Subcutaneous abdominal adipose tissue (tissue), 5 donors: Measurements from ENCODE around the gene ZBTB49.
A peak's percentile ranks its signal among the peaks of the same experiment; 100 is the strongest.

ENCODE experiments used
- H3K27ac ChIP-seq: one replicate; pipeline ENCODE4 v1.7.0; 2013; ENCODE audit warnings: low read depth, mild to moderate bottlenecking, inconsistent platforms, low read length, moderate library complexity
- H3K27me3 ChIP-seq, 5 donors: one replicate each; pipeline ENCODE4 v1.7.0; 2013; ENCODE audit warnings: low read length in 5 of 5, inconsistent platforms in 1 of 5; ENCODE audit not compliant: control insufficient read depth in 5 of 5, insufficient read depth in 4 of 5
- H3K36me3 ChIP-seq, 5 donors: one replicate each; pipeline ENCODE4 v1.7.0; 2013; ENCODE audit warnings: low read length in 5 of 5; ENCODE audit not compliant: control insufficient read depth in 5 of 5, insufficient read depth in 5 of 5
- H3K4me1 ChIP-seq, 5 donors: one replicate each; pipeline ENCODE4 v1.7.0; 2013; ENCODE audit warnings: low read length in 5 of 5, mild to moderate bottlenecking in 3 of 5, moderate library complexity in 1 of 5; ENCODE audit not compliant: control insufficient read depth in 5 of 5, insufficient read depth in 5 of 5
- H3K4me3 ChIP-seq, 5 donors: one replicate each; pipeline ENCODE4 v1.7.0; 2013; ENCODE audit warnings: low read length in 5 of 5, low read depth in 1 of 5
- H3K9ac ChIP-seq, 5 donors: one replicate each; pipeline ENCODE4 v1.7.0; 2013; ENCODE audit warnings: low read length in 5 of 5, mild to moderate bottlenecking in 4 of 5, moderate library complexity in 3 of 5
- H3K9me3 ChIP-seq, 5 donors: one replicate each; pipeline ENCODE4 v1.7.0; 2013; ENCODE audit warnings: low read length in 5 of 5; ENCODE audit not compliant: control insufficient read depth in 5 of 5
- donor health status: healthy.
- donor health status: healthy.
- donor health status: healthy.
- donor health status: healthy.
- donor health status: healthy.

ZBTB49 gene

DNA sequence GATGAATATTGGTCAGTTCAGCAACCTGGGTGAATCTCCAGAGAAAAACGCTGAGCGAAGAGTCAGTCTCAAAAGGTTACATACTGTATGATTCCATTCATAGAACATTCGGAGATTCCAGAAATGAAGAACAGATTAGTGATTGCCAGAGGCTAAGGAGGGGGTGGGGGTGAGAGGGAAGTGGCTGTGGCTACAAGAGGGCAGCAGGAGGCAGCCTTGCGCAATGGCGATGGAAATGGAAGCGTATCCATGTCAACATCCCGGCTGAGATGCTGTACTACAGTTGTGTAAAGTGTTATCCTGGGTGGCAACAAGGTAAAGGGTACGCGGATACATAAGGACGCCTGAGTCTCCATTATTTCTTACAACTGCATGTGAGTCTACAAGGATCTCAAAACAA lies 18.1 kb upstream of the ZBTB49 start:
- Histone ChIP-seq H3K4me1 (no peaks in the 10 kb centered on the region), H3K27me3 (no peaks in the 10 kb centered on the region), H3K27ac (no peak overlapping the region), H3K36me3 (peaks cover 10 to 77% (median 62%) of the 10 kb centered on the region in 5 donors), H3K4me3 (no peak overlapping the region), H3K9me3 (no peaks in the 10 kb centered on the region), H3K9ac (no peak overlapping the region)

DNA sequence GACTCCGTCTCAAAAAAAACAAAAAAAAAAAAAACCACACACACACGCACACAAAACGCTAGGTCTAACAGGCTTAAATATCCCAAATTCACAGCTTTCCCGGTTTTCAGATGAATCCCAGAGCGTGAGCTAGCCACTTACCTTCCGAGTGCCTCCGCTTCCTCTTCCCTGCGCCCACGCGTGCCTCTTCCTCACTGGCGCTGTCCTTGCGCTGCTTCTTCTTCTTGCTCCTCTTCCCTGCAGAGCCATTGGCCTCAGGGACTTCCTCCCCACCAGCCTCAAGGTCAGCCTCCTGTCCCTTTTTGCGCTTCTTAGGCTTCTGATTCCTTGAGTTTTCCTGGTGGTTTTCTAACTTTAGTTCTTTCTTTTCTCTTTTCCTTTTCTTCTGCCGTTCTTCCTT lies 15.8 kb upstream of the ZBTB49 start:
- Histone ChIP-seq H3K27ac (no peak overlapping the region), H3K4me3 (no peak overlapping the region), H3K27me3 (no peaks in the 10 kb centered on the region), H3K4me1 (no peaks in the 10 kb centered on the region), H3K36me3 (peaks cover 15 to 84% (median 65%) of the 10 kb centered on the region in 5 donors), H3K9ac (no peak overlapping the region), H3K9me3 (no peaks in the 10 kb centered on the region)

DNA sequence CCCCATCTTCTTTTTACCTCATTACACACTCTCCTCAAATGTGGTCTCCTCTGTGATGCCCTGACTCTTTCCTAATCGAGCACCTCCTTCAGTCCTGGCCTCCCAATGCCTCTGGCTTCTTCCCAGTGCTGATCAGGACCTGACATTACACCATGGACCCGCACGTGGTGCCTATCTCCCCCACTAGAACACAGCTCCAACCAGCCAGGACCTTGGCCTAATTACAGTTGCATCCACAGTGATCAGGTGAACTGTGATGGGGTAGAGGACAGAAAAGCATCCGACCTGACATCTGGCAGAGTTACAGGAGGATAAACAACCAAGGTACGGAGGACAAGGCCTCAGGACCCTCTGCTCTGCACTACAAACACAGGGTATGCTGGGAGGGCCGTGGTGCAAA lies 12.5 kb upstream of the ZBTB49 start:
- Histone ChIP-seq H3K36me3 (peaks cover 32 to 86% (median 64%) of the 10 kb centered on the region in 5 donors), H3K27ac (no peak overlapping the region), H3K9ac (no peak overlapping the region), H3K27me3 (no peaks in the 10 kb centered on the region), H3K4me1 (no peaks in the 10 kb centered on the region), H3K9me3 (no peaks in the 10 kb centered on the region), H3K4me3 (no peak overlapping the region)

DNA sequence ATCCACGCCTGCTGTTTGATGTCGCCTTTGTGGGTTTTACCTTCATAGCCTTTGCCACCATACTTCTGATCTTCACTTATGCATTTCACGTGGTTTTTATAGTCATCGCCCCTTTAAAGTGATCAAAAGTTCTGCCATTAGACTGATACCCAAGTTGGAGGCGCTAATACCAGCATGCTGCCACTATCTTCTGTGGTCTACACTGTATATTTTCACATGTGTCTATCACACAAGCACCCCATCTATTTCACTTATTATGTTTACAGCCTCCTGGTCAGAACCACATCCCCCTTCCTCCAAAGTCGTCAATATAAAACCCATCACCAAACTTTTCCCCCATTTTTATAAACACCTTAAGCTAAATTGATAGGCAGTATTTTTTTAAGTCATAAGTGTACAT lies 8.3 kb upstream of the ZBTB49 start:
- Histone ChIP-seq H3K9me3 (no peaks in the 10 kb centered on the region), H3K4me3 (no peak overlapping the region), H3K27ac (no peak overlapping the region), H3K27me3 (no peaks in the 10 kb centered on the region), H3K9ac (no peak overlapping the region), H3K4me1 (peaks cover 0 to 2% (median 0%) of the 10 kb centered on the region in 5 donors), H3K36me3 (peaks cover 38 to 86% (median 52%) of the 10 kb centered on the region in 5 donors)

DNA sequence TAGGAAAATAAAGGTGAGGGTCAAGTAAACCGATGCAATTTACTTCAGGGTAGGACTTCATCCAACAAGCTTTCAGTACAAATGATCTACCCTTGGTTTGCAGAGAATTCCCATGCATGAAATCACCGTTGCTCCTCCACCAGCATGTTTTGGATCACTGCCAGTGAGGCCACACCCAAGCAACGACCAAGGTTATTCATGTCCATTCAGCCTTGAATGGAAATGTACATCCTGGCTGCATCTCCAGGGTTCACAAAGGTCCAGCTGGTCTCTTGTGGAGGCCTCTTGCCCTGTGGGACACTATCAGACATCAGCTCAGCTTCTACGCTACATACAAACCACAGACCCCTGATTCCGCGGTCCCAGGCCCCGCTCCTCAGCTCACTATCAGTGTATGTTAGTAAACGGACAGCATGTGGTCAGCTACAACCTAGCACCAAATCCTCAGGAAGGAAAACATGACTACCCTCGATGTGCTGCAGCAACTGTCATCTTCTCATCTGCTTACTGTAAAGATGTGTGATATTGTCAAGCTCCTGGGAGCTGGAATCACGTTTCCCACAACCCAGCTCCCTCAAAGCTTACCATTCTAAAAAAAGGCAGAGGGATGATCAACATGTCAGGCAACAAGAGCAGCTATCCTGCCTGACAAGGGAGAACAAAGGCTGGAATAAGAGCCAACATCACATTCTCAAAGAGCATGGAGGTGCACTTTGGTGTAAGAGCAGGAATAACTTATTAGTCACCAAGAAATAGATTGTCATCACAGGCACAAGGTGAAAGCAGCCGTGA lies 5.0 kb upstream of the ZBTB49 start:
- no peaks in the 10 kb centered on the region for H3K27me3 ChIP-seq
- H3K27ac ChIP-seq: no peak overlapping the region
- H3K9ac ChIP-seq: no peak overlapping the region
- no peak overlapping the region for H3K4me3 ChIP-seq
- H3K4me1 ChIP-seq: peaks cover 3 to 15% (median 13%) of the 10 kb centered on the region in 5 donors
- peaks cover 22 to 57% (median 38%) of the 10 kb centered on the region in 5 donors for H3K36me3 ChIP-seq
- no peaks in the 10 kb centered on the region for H3K9me3 ChIP-seq

GRCh38 chr4:4288098-4288497 lies 2.0 kb upstream of the ZBTB49 start:
- no peaks in the 10 kb centered on the region for H3K9me3 ChIP-seq
- H3K4me1 ChIP-seq: peaks cover 6 to 27% (median 24%) of the 10 kb centered on the region in 5 donors
- no peak overlapping the region for H3K4me3 ChIP-seq

GRCh38 chr4:4289055-4289454 lies 996 bp upstream of the ZBTB49 start:
- H3K4me3 ChIP-seq: peak overlapping the region; percentile 91 to 98 (median 95)
- no peaks in the 10 kb centered on the region for H3K27me3 ChIP-seq
- peaks cover 11 to 23% (median 13%) of the 10 kb centered on the region in 5 donors for H3K36me3 ChIP-seq
- H3K27ac ChIP-seq: no peak overlapping the region
- H3K4me1 ChIP-seq: peaks cover 6 to 27% (median 24%) of the 10 kb centered on the region in 5 donors
- no peaks in the 10 kb centered on the region for H3K9me3 ChIP-seq
- H3K9ac ChIP-seq: peak overlapping the region in 4 of 5 donors; percentile 57 to 94 (median 80)

More at GRCh38 chr4:4288098-4288497, 2.0 kb upstream of the ZBTB49 start:
- no peaks in the 10 kb centered on the region for H3K27me3 ChIP-seq
- no peak overlapping the region for H3K9ac ChIP-seq
- peaks cover 11 to 28% (median 16%) of the 10 kb centered on the region in 5 donors for H3K36me3 ChIP-seq
- no peak overlapping the region for H3K27ac ChIP-seq

- no peaks in the 10 kb centered on the region for H3K27me3 ChIP-seq
Measured at GRCh38 chr4:4289597-4289940, 482 bp upstream of the ZBTB49 start.

GRCh38 chr4:4293279-4293678 lies 3.2 kb downstream of the ZBTB49 start:
- no peaks in the 10 kb centered on the region for H3K9me3 ChIP-seq
- no peak overlapping the region for H3K27ac ChIP-seq
- peak overlapping the region in 2 of 5 donors; percentile 25 to 42 for H3K9ac ChIP-seq
- H3K4me1 ChIP-seq: peaks cover 6 to 27% (median 24%) of the 10 kb centered on the region in 5 donors
- H3K36me3 ChIP-seq: peaks cover 0 to 6% (median 0%) of the 10 kb centered on the region in 5 donors
- no peak overlapping the region for H3K4me3 ChIP-seq
- no peaks in the 10 kb centered on the region for H3K27me3 ChIP-seq

More at GRCh38 chr4:4289597-4289940, 482 bp upstream of the ZBTB49 start:
- Histone ChIP-seq H3K27ac (peak overlapping the region; percentile 63), H3K4me3 (peak overlapping the region; percentile 91 to 98 (median 95)), H3K4me1 (peaks cover 6 to 27% (median 24%) of the 10 kb centered on the region in 5 donors), H3K9me3 (no peaks in the 10 kb centered on the region), H3K36me3 (peaks cover 11 to 20% (median 13%) of the 10 kb centered on the region in 5 donors), H3K9ac (peak overlapping the region; percentile 57 to 94 (median 81))

DNA sequence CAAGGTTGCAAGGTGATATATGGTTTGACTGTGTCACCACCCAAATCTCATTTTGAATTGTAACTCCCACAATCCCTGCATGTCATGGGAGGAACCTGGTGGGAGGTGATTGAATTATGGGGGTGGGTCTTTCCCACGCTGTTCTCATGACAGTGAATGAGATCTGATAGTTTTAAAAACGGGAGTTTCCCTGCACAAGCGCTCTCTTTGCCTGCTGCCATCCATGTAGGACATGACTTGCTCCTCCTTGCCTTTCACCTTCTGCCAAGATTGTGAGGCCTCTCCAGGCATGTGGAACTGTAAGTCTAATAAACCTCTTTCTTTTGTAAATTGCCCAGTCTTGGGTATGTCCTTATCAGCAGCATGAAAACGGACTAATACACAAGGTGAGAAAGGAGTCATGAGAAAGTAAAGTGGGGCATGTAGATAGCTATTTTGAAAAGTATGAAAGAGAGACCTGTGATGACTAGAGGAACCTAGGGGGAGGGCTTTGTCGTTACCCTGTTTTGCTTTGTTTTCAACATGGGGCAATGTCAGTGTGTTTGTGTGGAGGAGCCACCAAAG lies 6.3 kb downstream of the ZBTB49 start:
- no peaks in the 10 kb centered on the region for H3K9me3 ChIP-seq
- H3K9ac ChIP-seq: no peak overlapping the region
- peaks cover 0 to 2% (median under 1%) of the 10 kb centered on the region in 5 donors for H3K4me1 ChIP-seq
- no peak overlapping the region for H3K27ac ChIP-seq
- no peaks in the 10 kb centered on the region for H3K27me3 ChIP-seq
- H3K36me3 ChIP-seq: peaks cover 0 to 19% (median 18%) of the 10 kb centered on the region in 5 donors
- H3K4me3 ChIP-seq: no peak overlapping the region
